AG09309 (cell line): ENCODE results near the gene BLMH.

ENCODE experiments used
- DNase-seq: peaks from one replicate; pipeline ENCODE4 v3.0.0-alpha.2; 2010; ENCODE audit warnings: low read depth
- H3K4me3 ChIP-seq: 2 replicates; pipeline ENCODE4 v1.5.1; 2011; ENCODE audit warnings: mild to moderate bottlenecking, low read depth, low read length, moderate library complexity; ENCODE audit not compliant: control insufficient read depth
- CTCF ChIP-seq: IDR thresholded peaks from 2 replicates; pipeline ENCODE4 v1.5.1; 2011; ENCODE audit warnings: mild to moderate bottlenecking, low read depth, low read length, inconsistent platforms; ENCODE audit not compliant: insufficient read depth, control insufficient read depth; ENCODE audit errors: missing control alignments

The BLMH gene

GRCh38 chr17:30291543-30292285, at the start of gene BLMH:
TSS of gene BLMH (minus strand) at chr17:30291944. CDS start at chr17:30291819, 125 bp downstream.
- H3K4me3 ChIP-seq = peak within 1 kb of the TSS; percentile 63
- no peak for DNase-seq
- TF ChIP-seq CTCF = no peak

- no peak for DNase-seq
- no peak overlapping the region for H3K4me3 ChIP-seq
- no peak for TF ChIP-seq CTCF
These were observed 49.1 kb upstream of the BLMH start for GRCh38 chr17:30340801-30341356.

GRCh38 chr17:30339086-30339485, 47.3 kb upstream of the BLMH start:
- no peak overlapping the region for H3K4me3 ChIP-seq
- TF ChIP-seq CTCF = no peak
- no peak for DNase-seq

GRCh38 chr17:30337393-30337999, 45.8 kb upstream of the BLMH start:
- H3K4me3 ChIP-seq = no peak overlapping the region
- no peak for TF ChIP-seq CTCF
- no peak for DNase-seq

GRCh38 chr17:30336369-30337171, 44.8 kb upstream of the BLMH start:
- H3K4me3 ChIP-seq = no peak overlapping the region
- no peak for DNase-seq
- TF ChIP-seq CTCF = peak; percentile 51

GRCh38 chr17:30334421-30334820, 42.7 kb upstream of the BLMH start:
- no peak for DNase-seq
- no peak overlapping the region for H3K4me3 ChIP-seq
- no peak for TF ChIP-seq CTCF
